OCI-LY7 (cell line): ENCODE data around the gene SPRYD3.

ENCODE experiments used
- EZH2phosphoT487 ChIP-seq: fragments of 200-600 bp; sonication (generic); IDR thresholded peaks from 2 replicates; pipeline ENCODE4 v1.6.1; 2018; ENCODE audit warnings: low read depth, borderline replicate concordance, mild to moderate bottlenecking, mixed run types, antibody characterized with exemption, low read length, moderate library complexity, mixed read lengths
- TF ChIP-seq, protein P1 (sequence below): fragments of 200-600 bp; sonication (generic); conservative IDR thresholded peaks from 2 replicates; pipeline ENCODE4 v1.5.1; 2014; ENCODE audit warnings: mild to moderate bottlenecking, antibody characterized with exemption, low read length, moderate library complexity, mixed read lengths

DNA sequence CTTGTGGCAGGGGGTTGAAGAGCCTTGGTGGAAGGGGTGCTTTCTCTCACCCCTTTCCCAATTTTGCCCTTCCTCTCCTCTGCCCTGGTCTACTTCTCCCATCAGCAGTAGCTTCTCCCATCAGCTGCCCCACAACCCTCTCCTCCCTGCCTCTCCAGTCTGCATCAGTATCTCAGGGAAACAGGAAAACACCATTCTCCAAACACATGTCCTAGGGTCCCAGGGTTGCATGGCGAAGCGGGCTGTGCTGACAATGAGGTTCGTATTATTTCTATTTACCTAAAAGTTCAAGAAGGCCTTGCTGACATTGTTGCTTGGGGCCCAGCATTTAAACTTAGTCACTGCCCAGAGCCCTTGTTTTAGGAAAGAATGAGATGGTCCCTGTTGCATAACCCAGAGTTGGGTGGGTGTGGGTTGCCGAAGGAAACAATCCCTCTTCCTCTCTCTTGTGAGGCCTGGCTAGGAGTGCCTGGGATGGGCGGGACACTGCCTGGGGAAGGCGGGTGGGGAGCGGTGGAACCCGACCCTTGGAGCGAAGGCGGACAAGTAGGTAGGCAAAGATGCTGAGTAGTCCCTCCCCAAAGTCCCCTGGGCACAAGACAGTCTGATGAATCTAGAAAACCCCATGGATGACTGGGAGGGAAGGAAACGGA, 17.0 kb upstream of the SPRYD3 start:
- TF ChIP-seq, protein P1, sequence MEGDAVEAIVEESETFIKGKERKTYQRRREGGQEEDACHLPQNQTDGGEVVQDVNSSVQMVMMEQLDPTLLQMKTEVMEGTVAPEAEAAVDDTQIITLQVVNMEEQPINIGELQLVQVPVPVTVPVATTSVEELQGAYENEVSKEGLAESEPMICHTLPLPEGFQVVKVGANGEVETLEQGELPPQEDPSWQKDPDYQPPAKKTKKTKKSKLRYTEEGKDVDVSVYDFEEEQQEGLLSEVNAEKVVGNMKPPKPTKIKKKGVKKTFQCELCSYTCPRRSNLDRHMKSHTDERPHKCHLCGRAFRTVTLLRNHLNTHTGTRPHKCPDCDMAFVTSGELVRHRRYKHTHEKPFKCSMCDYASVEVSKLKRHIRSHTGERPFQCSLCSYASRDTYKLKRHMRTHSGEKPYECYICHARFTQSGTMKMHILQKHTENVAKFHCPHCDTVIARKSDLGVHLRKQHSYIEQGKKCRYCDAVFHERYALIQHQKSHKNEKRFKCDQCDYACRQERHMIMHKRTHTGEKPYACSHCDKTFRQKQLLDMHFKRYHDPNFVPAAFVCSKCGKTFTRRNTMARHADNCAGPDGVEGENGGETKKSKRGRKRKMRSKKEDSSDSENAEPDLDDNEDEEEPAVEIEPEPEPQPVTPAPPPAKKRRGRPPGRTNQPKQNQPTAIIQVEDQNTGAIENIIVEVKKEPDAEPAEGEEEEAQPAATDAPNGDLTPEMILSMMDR, result no peak
- no peak for TF ChIP-seq EZH2phosphoT487
